Osteoblast (primary cell): Measurements from ENCODE around the gene FEZ2. TPM values are rescaled to one million over a fixed set of nuclear protein-coding genes. Genes with fewer than 3 reads are reported as not detected.
A peak's percentile ranks its signal among the peaks of the same experiment; 100 is the strongest.

ENCODE experiments used
- DNase-seq: peaks from one replicate; pipeline ENCODE4 v3.0.0; 2011; ENCODE audit warnings: low spot score, mixed read lengths; ENCODE audit not compliant: insufficient read length; ENCODE audit errors: missing footprints
- H2AFZ ChIP-seq: 2 replicates; pipeline ENCODE4 v1.6.0; 2011; ENCODE audit warnings: mild to moderate bottlenecking, low read length
- H3K27ac ChIP-seq: 2 replicates; pipeline ENCODE4 v1.5.1; 2011; ENCODE audit warnings: mild to moderate bottlenecking, low read depth, low read length, moderate library complexity
- H3K27me3 ChIP-seq: 2 replicates; pipeline ENCODE4 v1.6.0; 2012; ENCODE audit warnings: mild to moderate bottlenecking, control low read depth, inconsistent platforms, low read length, moderate library complexity; ENCODE audit not compliant: insufficient read depth
- H3K36me3 ChIP-seq: 2 replicates; pipeline ENCODE4 v1.5.1; 2011; ENCODE audit warnings: mild to moderate bottlenecking, low read length, control low read depth, moderate library complexity; ENCODE audit not compliant: insufficient read depth
- H3K4me1 ChIP-seq: 2 replicates; pipeline ENCODE4 v1.5.1; 2011; ENCODE audit warnings: mild to moderate bottlenecking, low read length, control low read depth, moderate library complexity; ENCODE audit not compliant: insufficient read depth
- H3K4me2 ChIP-seq: 2 replicates; pipeline ENCODE4 v1.6.0; 2011; ENCODE audit warnings: mild to moderate bottlenecking, low read length; ENCODE audit not compliant: insufficient read depth
- H3K4me3 ChIP-seq: fragments of 200-600 bp; sonication (generic); 3 replicates; pipeline ENCODE4 v1.5.1; 2012; ENCODE audit warnings: mild to moderate bottlenecking, low read length, inconsistent platforms; ENCODE audit not compliant: insufficient read depth
- H3K79me2 ChIP-seq: 2 replicates; pipeline ENCODE4 v1.6.0; 2012; ENCODE audit warnings: mild to moderate bottlenecking, low read length, control low read depth, inconsistent platforms; ENCODE audit not compliant: insufficient read depth
- H3K9me3 ChIP-seq: 2 replicates; pipeline ENCODE4 v1.5.1; 2011; ENCODE audit warnings: low read depth, low read length, control low read depth
- H4K20me1 ChIP-seq: 2 replicates; pipeline ENCODE4 v1.6.0; 2012; ENCODE audit warnings: mild to moderate bottlenecking, low read length, control low read depth; ENCODE audit not compliant: insufficient read depth
- total RNA-seq: library from RNA; depleted of rRNA; stranded (reverse); fragments of >200 nt; gene quantifications from 2 replicates; pipeline ENCODE4 v1.2.3, GENCODE V29; 2012
- TF ChIP-seq, protein P1 (sequence below): IDR thresholded peaks from 2 replicates; pipeline ENCODE4 v1.5.1; 2011; ENCODE audit warnings: mild to moderate bottlenecking, low read depth, low read length, moderate library complexity; ENCODE audit errors: extremely low read depth

Gene FEZ2
- 51.3 and 62.6 TPM in 2 replicates for total RNA-seq

DNA sequence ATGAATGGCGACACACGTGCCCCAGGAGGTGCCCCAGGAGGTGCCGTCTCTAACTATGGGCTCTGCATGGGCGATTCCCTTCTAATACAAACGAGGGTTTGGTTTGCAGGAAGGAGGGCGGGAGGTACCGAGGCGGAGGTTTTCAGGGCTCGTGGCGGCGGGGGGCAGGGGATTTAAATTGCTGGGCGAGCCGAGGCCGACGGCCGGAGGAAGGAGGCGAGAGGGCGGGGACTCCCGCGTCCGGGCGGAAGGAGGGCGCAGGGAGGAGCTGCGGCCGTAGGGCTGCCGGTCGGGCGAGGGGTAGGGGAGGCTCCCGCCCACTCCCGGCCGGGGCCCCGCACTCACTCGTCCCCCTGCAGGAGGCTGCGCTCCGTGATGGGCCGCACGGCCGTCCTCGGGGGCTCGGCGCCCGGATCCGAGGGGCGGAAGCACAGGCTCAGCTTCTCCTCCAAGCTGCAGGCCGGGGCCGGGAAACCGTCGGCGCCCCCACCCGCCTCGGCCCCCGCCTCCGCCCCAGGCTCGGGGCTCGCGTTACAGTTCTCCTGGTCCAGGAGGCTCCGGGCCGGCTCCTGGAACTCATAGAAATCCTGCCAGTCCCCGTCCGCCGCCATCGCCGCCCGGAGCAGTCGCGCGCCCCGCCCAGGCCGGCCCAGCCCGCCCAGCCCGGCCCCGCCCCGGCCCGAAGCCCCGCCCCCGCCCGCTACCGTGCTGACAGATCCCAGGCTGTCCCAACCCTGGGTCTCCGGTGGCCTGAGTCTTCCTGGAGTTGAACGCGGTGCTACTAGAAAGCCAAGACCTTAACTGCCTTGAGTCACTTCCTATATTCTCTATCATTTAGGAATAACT lies at the start of gene FEZ2:
Gene FEZ2, minus strand, starts transcription at position 637 of the 846 bp plus-strand sequence. Its CDS starts 26 bp downstream, at position 611.
- H3K27ac ChIP-seq, result peak within 1 kb of the TSS; percentile 71
- TF ChIP-seq, protein P1, sequence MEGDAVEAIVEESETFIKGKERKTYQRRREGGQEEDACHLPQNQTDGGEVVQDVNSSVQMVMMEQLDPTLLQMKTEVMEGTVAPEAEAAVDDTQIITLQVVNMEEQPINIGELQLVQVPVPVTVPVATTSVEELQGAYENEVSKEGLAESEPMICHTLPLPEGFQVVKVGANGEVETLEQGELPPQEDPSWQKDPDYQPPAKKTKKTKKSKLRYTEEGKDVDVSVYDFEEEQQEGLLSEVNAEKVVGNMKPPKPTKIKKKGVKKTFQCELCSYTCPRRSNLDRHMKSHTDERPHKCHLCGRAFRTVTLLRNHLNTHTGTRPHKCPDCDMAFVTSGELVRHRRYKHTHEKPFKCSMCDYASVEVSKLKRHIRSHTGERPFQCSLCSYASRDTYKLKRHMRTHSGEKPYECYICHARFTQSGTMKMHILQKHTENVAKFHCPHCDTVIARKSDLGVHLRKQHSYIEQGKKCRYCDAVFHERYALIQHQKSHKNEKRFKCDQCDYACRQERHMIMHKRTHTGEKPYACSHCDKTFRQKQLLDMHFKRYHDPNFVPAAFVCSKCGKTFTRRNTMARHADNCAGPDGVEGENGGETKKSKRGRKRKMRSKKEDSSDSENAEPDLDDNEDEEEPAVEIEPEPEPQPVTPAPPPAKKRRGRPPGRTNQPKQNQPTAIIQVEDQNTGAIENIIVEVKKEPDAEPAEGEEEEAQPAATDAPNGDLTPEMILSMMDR, result no peak
- no peaks in the 10 kb centered on the region for H3K27me3 ChIP-seq
- H3K4me2 ChIP-seq, result peak within 1 kb of the TSS; percentile 95
- peak within 1 kb of the TSS; percentile 85 for H2AFZ ChIP-seq
- peaks cover 4% of the 10 kb centered on the region for H3K36me3 ChIP-seq
- H4K20me1 ChIP-seq, result peaks cover 7% of the 10 kb centered on the region
- no peaks in the 10 kb centered on the region for H3K9me3 ChIP-seq
- peak within 1 kb of the TSS; percentile 95 for H3K4me3 ChIP-seq
- H3K79me2 ChIP-seq, result peaks cover 50% of the 10 kb centered on the region
- H3K4me1 ChIP-seq, result peaks cover 13% of the 10 kb centered on the region
- DNase-seq, result peak; percentile 96

GRCh38 chr2:36634981-36635597 lies 37.1 kb upstream of the FEZ2 start:
- no peaks in the 10 kb centered on the region for H3K79me2 ChIP-seq
- H2AFZ ChIP-seq, result peak overlapping the region; percentile 72
- TF ChIP-seq, protein P1, result no peak
- no peaks in the 10 kb centered on the region for H3K27me3 ChIP-seq
- peak overlapping the region; percentile 28 for H3K27ac ChIP-seq
- H3K4me3 ChIP-seq, result no peak overlapping the region
- H3K9me3 ChIP-seq, result no peaks in the 10 kb centered on the region
- H3K36me3 ChIP-seq, result no peaks in the 10 kb centered on the region
- no peaks in the 10 kb centered on the region for H4K20me1 ChIP-seq
- no peak for DNase-seq
- peaks cover 7% of the 10 kb centered on the region for H3K4me1 ChIP-seq
- no peak overlapping the region for H3K4me2 ChIP-seq

- no peaks in the 10 kb centered on the region for H3K79me2 ChIP-seq
- TF ChIP-seq, protein P1, result no peak
- H3K4me1 ChIP-seq, result peaks cover 7% of the 10 kb centered on the region
- no peak overlapping the region for H3K27ac ChIP-seq
- no peaks in the 10 kb centered on the region for H3K9me3 ChIP-seq
- H3K4me2 ChIP-seq, result no peak overlapping the region
- H2AFZ ChIP-seq, result no peak overlapping the region
- no peaks in the 10 kb centered on the region for H3K27me3 ChIP-seq
- no peaks in the 10 kb centered on the region for H3K36me3 ChIP-seq
- H3K4me3 ChIP-seq, result no peak overlapping the region
- H4K20me1 ChIP-seq, result no peaks in the 10 kb centered on the region
- DNase-seq, result no peak
These were observed 35.6 kb upstream of the FEZ2 start for GRCh38 chr2:36633470-36634092.

GRCh38 chr2:36626756-36627155 lies 28.8 kb upstream of the FEZ2 start:
- TF ChIP-seq, protein P1, result no peak
- Histone ChIP-seq H3K9me3 (peaks cover 3% of the 10 kb centered on the region), H3K4me2 (no peak overlapping the region), H3K27ac (no peak overlapping the region), H3K27me3 (no peaks in the 10 kb centered on the region), H3K4me3 (no peak overlapping the region), H2AFZ (peak overlapping the region; percentile 2), H3K36me3 (no peaks in the 10 kb centered on the region), H3K4me1 (no peaks in the 10 kb centered on the region), H3K79me2 (no peaks in the 10 kb centered on the region), H4K20me1 (no peaks in the 10 kb centered on the region)
- DNase-seq, result no peak
